Activated T-cell treated with anti-CD3 and anti-CD28 coated beads, Interleukin-2, amount 50 U/mL, for 72 hours (primary cell): ENCODE data around the gene TM4SF5. TPM values are rescaled to one million over a fixed set of nuclear protein-coding genes. Genes with fewer than 3 reads are reported as not detected.
A peak's percentile ranks its signal among the peaks of the same experiment; 100 is the strongest.
"Not testable (repeated sequence)": the region's sequence is repeated elsewhere in the genome, so short reads cannot be mapped to it uniquely, and the experiment has no call there.

Experiments used
- ATAC-seq, 2 donors: fragments of 150-1000 bp; cut with Tn5 transposase; replicated peaks in 1 of 2; 2 replicates each; pipeline ENCODE4 v1.10.0; 2021; ENCODE audit warnings: moderate library complexity in 2 of 2, mild to moderate bottlenecking in 1 of 2
- DNase-seq, 2 donors: peaks; one replicate each; pipeline ENCODE4 v3.0.0; 2021 to 2022; ENCODE audit warnings: mixed read lengths in 1 of 2
- H3K27ac Mint-ChIP-seq: one replicate; pipeline ENCODE4 v1.8.0; 2022; ENCODE audit warnings: mild to moderate bottlenecking, moderate library complexity, mixed read lengths
- H3K27me3 Mint-ChIP-seq: one replicate; pipeline ENCODE4 v1.8.0; 2022; ENCODE audit warnings: low read depth, mixed read lengths
- H3K36me3 Mint-ChIP-seq, 2 donors: one replicate each; pipeline ENCODE4 v1.8.0; 2022; ENCODE audit warnings: mixed read lengths in 2 of 2, mild to moderate bottlenecking in 1 of 2; ENCODE audit not compliant: insufficient read depth in 2 of 2
- H3K4me1 Mint-ChIP-seq: one replicate; pipeline ENCODE4 v1.8.0; 2022; ENCODE audit warnings: low read depth, mixed read lengths
- H3K4me3 Mint-ChIP-seq, 2 donors: one replicate each; pipeline ENCODE4 v1.8.0; 2022; ENCODE audit warnings: mild to moderate bottlenecking in 2 of 2, mixed read lengths in 2 of 2, moderate library complexity in 2 of 2
- H3K9me3 Mint-ChIP-seq, 2 donors: one replicate each; pipeline ENCODE4 v1.8.0; 2022; ENCODE audit warnings: mixed read lengths in 2 of 2
- total RNA-seq, 2 donors: library from RNA; stranded (reverse); gene quantifications; one replicate each; pipeline ENCODE4 v1.2.3, GENCODE V29; 2022

TM4SF5 gene
- total RNA-seq, 2 donors from 2014 or later: not detected

GRCh38 chr17:4808378-4808767 lies 36.7 kb downstream of the TM4SF5 start:
- H3K4me1 Mint-ChIP-seq: peaks cover 9% of the 10 kb centered on the region
- ATAC-seq (no peak), DNase-seq (no peak)
- H3K4me3 Mint-ChIP-seq: peak overlapping the region; percentile 52 to 83
- H3K36me3 Mint-ChIP-seq: peaks cover 3 to 4% of the 10 kb centered on the region in 2 donors
- H3K27ac Mint-ChIP-seq: peak overlapping the region; percentile 53
- H3K9me3 Mint-ChIP-seq: no peaks in the 10 kb centered on the region
- H3K27me3 Mint-ChIP-seq: no peaks in the 10 kb centered on the region

GRCh38 chr17:4810696-4811290 lies 39.1 kb downstream of the TM4SF5 start:
- Mint-ChIP-seq H3K36me3 (peaks cover 3 to 4% of the 10 kb centered on the region in 2 donors), H3K27ac (no peak overlapping the region), H3K9me3 (no peaks in the 10 kb centered on the region), H3K4me3 (no peak overlapping the region), H3K27me3 (no peaks in the 10 kb centered on the region), H3K4me1 (peaks cover 9% of the 10 kb centered on the region)
- ATAC-seq (no peak), DNase-seq (no peak)

GRCh38 chr17:4811471-4811870 lies 39.8 kb downstream of the TM4SF5 start:
- Mint-ChIP-seq H3K36me3 (peaks cover 3 to 4% of the 10 kb centered on the region in 2 donors), H3K9me3 (no peaks in the 10 kb centered on the region), H3K27me3 (no peaks in the 10 kb centered on the region), H3K4me1 (peaks cover 9% of the 10 kb centered on the region), H3K4me3 (no peak overlapping the region), H3K27ac (no peak overlapping the region)
- no peak for ATAC-seq
- no peak for DNase-seq

GRCh38 chr17:4812690-4813089 lies 41.0 kb downstream of the TM4SF5 start:
- Mint-ChIP-seq H3K36me3 (peaks cover 3 to 4% of the 10 kb centered on the region in 2 donors), H3K4me1 (peaks cover 8% of the 10 kb centered on the region), H3K9me3 (no peaks in the 10 kb centered on the region), H3K27me3 (no peaks in the 10 kb centered on the region), H3K27ac (no peak overlapping the region), H3K4me3 (no peak overlapping the region)
- DNase-seq (no peak), ATAC-seq (no peak)

GRCh38 chr17:4815043-4815675 lies 43.5 kb downstream of the TM4SF5 start:
- Mint-ChIP-seq H3K27me3 (no peaks in the 10 kb centered on the region), H3K4me3 (no peak overlapping the region), H3K36me3 (peaks cover 0 to 3% of the 10 kb centered on the region in 2 donors), H3K27ac (no peak overlapping the region), H3K4me1 (no peaks in the 10 kb centered on the region), H3K9me3 (no peaks in the 10 kb centered on the region)
- no peak for DNase-seq
- no peak for ATAC-seq

- DNase-seq (no peak), ATAC-seq (no peak)
- Mint-ChIP-seq H3K36me3 (no peaks in the 10 kb centered on the region), H3K27me3 (no peaks in the 10 kb centered on the region), H3K4me1 (no peaks in the 10 kb centered on the region), H3K27ac (no peak overlapping the region), H3K9me3 (no peaks in the 10 kb centered on the region), H3K4me3 (no peak overlapping the region)
These were observed 45.1 kb downstream of the TM4SF5 start for GRCh38 chr17:4816826-4817225.

GRCh38 chr17:4818276-4818675 lies 46.6 kb downstream of the TM4SF5 start:
- no peaks in the 10 kb centered on the region for H3K9me3 Mint-ChIP-seq
- ATAC-seq: no peak
- no peak for DNase-seq
- H3K4me1 Mint-ChIP-seq: no peaks in the 10 kb centered on the region
- H3K36me3 Mint-ChIP-seq: no peaks in the 10 kb centered on the region
- no peaks in the 10 kb centered on the region for H3K27me3 Mint-ChIP-seq
- H3K27ac Mint-ChIP-seq: no peak overlapping the region
- no peak overlapping the region for H3K4me3 Mint-ChIP-seq

GRCh38 chr17:4822835-4823234 lies 51.1 kb downstream of the TM4SF5 start:
- DNase-seq: no peak
- Mint-ChIP-seq H3K4me3 (no peak overlapping the region), H3K27me3 (no peaks in the 10 kb centered on the region), H3K36me3 (no peaks in the 10 kb centered on the region), H3K27ac (no peak overlapping the region), H3K4me1 (no peaks in the 10 kb centered on the region), H3K9me3 (no peaks in the 10 kb centered on the region)
- ATAC-seq: no peak

GRCh38 chr17:4823373-4824089 lies 51.8 kb downstream of the TM4SF5 start:
- Mint-ChIP-seq H3K27ac (no peak overlapping the region), H3K4me1 (no peaks in the 10 kb centered on the region), H3K27me3 (no peaks in the 10 kb centered on the region), H3K4me3 (no peak overlapping the region), H3K9me3 (no peaks in the 10 kb centered on the region), H3K36me3 (no peaks in the 10 kb centered on the region)
- no peak for DNase-seq
- ATAC-seq: no peak

- Mint-ChIP-seq H3K9me3 (no peaks in the 10 kb centered on the region), H3K4me3 (no peak overlapping the region), H3K36me3 (no peaks in the 10 kb centered on the region), H3K4me1 (no peaks in the 10 kb centered on the region), H3K27me3 (no peaks in the 10 kb centered on the region), H3K27ac (no peak overlapping the region)
- DNase-seq (no peak), ATAC-seq (no peak)
These were observed 55.7 kb downstream of the TM4SF5 start for GRCh38 chr17:4827399-4827798.

- H3K4me3 Mint-ChIP-seq: peak overlapping the region; percentile 86 to 96
- DNase-seq, H3K27me3 Mint-ChIP-seq, H3K9me3 Mint-ChIP-seq, H3K36me3 Mint-ChIP-seq: not testable (repeated sequence)
- H3K4me1 Mint-ChIP-seq: peaks cover 32% of the 10 kb centered on the region
- peak overlapping the region; percentile 67 for H3K27ac Mint-ChIP-seq
- peak; percentile 25 to 43 for ATAC-seq
These were observed 61.1 kb downstream of the TM4SF5 start for GRCh38 chr17:4832829-4833177.
